ENCODE data around the gene FSIP2.
"Not testable (repeated sequence)": the region's sequence is repeated elsewhere in the genome, so short reads cannot be mapped to it uniquely, and the experiment has no call there.

The FSIP2 gene

GRCh38 chr2:185860321-185860720, 121.7 kb downstream of the FSIP2 start:
- TF ChIP-seq, protein P1, sequence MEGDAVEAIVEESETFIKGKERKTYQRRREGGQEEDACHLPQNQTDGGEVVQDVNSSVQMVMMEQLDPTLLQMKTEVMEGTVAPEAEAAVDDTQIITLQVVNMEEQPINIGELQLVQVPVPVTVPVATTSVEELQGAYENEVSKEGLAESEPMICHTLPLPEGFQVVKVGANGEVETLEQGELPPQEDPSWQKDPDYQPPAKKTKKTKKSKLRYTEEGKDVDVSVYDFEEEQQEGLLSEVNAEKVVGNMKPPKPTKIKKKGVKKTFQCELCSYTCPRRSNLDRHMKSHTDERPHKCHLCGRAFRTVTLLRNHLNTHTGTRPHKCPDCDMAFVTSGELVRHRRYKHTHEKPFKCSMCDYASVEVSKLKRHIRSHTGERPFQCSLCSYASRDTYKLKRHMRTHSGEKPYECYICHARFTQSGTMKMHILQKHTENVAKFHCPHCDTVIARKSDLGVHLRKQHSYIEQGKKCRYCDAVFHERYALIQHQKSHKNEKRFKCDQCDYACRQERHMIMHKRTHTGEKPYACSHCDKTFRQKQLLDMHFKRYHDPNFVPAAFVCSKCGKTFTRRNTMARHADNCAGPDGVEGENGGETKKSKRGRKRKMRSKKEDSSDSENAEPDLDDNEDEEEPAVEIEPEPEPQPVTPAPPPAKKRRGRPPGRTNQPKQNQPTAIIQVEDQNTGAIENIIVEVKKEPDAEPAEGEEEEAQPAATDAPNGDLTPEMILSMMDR (IDR thresholded peaks at IDR 0.05; ENCODE audit: low read depth, low read length): no peak
- no peak for DNase-seq (ENCODE audit: low read depth in 2 of 2)
- no peak overlapping the region for H3K4me3 ChIP-seq (replicated peaks in 1 of 2; ENCODE audit: low read depth in 2 of 2, low read length in 2 of 2)

DNA sequence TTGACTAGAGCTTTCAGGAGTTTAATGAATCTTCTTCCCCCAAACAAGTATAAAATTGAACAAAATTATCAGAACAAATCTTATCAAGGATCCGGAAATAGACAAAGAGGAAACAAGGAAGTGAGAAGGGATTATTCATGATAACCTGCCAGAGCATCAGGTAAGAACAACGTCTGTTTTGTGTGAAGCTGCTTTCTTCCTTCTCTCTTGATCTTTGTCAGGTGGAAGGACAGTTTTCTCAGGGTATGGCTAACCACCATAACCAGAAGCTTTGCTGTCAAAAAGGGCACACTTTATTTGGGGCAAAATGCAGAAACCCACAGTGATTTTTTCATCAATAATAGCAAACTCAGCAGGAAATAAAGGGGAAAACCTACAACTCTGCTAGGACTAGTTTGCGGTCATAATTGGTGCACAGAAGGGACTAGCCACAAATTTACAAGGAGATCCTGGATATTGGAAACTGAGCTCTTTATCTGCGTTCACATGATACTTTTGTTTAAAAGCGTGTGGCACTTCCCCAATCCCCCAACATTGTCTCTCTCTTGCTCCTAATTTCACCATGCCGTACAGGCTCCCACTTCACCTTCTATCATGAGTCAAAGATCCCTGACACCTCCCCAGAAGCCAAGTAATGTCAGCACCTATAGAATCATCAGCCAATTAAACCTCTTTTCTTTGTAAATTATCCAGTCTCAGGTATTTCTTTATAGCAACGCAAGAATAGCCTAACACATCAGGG, 124.2 kb downstream of the FSIP2 start:
- TF ChIP-seq, protein P1 (IDR thresholded peaks at IDR 0.05; ENCODE audit: low read depth, low read length): no peak
- H3K4me3 ChIP-seq (replicated peaks in 1 of 2; ENCODE audit: low read depth in 2 of 2, low read length in 2 of 2): no peak overlapping the region
- DNase-seq (ENCODE audit: low read depth in 2 of 2): no peak

DNA sequence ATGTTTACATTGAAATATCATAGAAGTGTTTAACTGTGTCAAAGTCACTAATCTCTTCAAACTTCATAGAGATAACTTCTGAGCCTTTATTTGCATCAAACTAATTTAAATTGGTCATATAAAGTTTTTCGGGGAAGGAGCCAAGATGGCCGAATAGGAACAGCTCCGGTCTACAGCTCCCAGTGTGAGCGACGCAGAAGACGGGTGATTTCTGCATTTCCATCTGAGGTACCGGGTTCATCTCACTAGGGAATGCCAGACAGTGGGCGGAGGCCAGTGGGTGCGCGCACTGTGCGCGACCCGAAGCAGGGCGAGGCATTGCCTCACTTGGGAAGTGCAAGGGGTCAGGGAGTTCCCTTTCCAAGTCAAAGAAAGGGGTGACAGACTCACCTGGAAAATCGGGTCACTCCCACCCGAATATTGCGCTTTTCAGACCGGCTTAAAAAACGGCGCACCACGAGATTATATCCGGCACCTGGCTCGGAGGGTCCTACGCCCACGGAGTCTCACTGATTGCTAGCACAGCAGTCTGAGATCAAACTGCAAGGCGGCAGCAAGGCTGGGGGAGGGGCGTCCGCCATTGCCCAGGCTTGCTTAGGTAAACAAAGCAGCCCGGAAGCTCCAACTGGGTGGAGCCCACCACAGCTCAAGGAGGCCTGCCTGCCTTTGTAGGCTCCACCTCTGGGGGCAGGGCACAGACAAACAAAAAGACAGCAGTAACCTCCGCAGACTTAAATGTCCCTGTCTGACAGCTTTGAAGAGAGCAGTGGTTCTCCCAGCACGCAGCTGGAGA, 126.1 kb downstream of the FSIP2 start:
- DNase-seq (ENCODE audit: low read depth in 2 of 2); H3K4me3 ChIP-seq (replicated peaks in 1 of 2; ENCODE audit: low read depth in 2 of 2, low read length in 2 of 2): not testable (repeated sequence)

DNA sequence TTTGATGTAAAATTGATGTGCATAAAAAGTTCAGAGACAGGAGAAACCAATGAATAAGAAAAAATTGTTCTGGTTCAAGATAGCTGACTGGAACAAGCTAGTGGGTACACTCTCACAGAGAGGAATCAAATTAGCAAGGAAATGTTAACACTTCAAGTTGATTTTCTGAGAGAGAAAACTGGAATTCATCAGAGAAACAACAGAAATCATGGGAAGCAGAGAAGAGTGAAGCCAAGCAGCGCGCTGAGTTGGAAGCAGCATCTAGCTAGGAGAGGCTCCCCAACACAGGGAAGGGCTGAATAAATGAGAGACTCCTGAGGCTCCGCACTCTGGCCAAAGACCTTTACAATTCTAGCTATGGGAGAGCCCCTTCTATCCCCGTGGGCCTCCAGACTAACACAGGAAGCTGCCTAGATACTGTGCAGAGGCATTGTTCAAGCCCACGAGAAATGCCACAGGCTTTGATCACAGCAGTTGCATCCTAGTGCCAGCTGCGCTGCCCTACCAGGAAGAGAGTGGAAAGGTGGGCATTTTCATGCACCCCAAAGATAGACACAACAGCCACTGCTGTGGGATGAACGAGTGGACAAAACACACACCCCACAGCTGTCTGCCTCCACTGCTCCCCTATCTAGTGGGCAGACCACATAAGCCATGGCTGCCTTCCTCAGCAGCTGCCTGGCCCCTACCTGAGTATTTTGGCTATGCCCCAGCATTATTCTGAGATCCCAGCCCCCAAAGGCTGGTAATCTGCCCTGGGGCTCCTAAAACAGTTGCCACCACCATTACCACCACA, 136.7 kb downstream of the FSIP2 start:
- TF ChIP-seq, protein P1 (IDR thresholded peaks at IDR 0.05; ENCODE audit: low read depth, low read length): no peak
- no peak overlapping the region for H3K4me3 ChIP-seq (replicated peaks in 1 of 2; ENCODE audit: low read depth in 2 of 2, low read length in 2 of 2)
- no peak for DNase-seq (ENCODE audit: low read depth in 2 of 2)

GRCh38 chr2:185876234-185876633, 137.6 kb downstream of the FSIP2 start:
- H3K4me3 ChIP-seq (replicated peaks in 1 of 2; ENCODE audit: low read depth in 2 of 2, low read length in 2 of 2): no peak overlapping the region
- no peak for DNase-seq (ENCODE audit: low read depth in 2 of 2)
- TF ChIP-seq, protein P1 (IDR thresholded peaks at IDR 0.05; ENCODE audit: low read depth, low read length): no peak

DNA sequence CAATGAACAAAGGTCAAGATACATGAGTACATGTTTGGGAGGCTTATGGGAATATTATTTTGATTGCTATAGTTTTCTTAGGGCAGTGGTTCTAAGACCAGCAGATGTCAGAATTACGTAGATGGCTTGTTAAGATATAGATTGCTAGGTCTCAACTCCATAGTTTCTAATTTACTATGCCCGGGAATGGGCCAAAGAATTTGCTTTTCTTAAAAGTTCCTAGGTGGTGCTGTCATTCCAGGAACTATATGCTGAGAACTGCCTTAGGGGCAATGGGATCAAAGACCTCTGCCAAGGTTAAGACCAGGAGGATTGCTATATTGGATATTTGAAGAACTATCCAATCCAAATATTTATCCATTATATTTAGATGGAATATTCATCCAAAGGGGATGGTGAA, 141.8 kb downstream of the FSIP2 start:
- TF ChIP-seq, protein P1 (IDR thresholded peaks at IDR 0.05; ENCODE audit: low read depth, low read length): no peak
- DNase-seq (ENCODE audit: low read depth in 2 of 2): no peak
- H3K4me3 ChIP-seq (replicated peaks in 1 of 2; ENCODE audit: low read depth in 2 of 2, low read length in 2 of 2): no peak overlapping the region

All from cardiac fibroblast (primary cell).